Lung (tissue), 12 donors: ENCODE data around the gene DRD1. TPM values are rescaled to one million over a fixed set of nuclear protein-coding genes. Genes with fewer than 3 reads are reported as not detected.

Source experiments
- ATAC-seq: fragments of 200-7000 bp; cut with Tn5 transposase; one replicate; pipeline ENCODE4 v1.9.1; 2020; ENCODE audit warnings: moderate number of reproducible peaks; ENCODE audit not compliant: insufficient read depth, low FRiP score
- DNase-seq, 3 donors: peaks; one replicate each; pipeline ENCODE4 v3.0.0-alpha.2; 2013 to 2017
- H3K27ac ChIP-seq, 2 donors: one replicate each; pipeline ENCODE4 v1.5.1; 2013; ENCODE audit warnings: mild to moderate bottlenecking in 2 of 2, moderate library complexity in 2 of 2, control low read depth in 1 of 2, inconsistent platforms in 1 of 2, low read depth in 1 of 2, low read length in 1 of 2
- H3K27me3 ChIP-seq, 3 donors: one replicate each; pipeline ENCODE4 v1.5.1; 2013; ENCODE audit warnings: low read length in 2 of 3; ENCODE audit not compliant: control insufficient read depth in 3 of 3, insufficient read depth in 3 of 3
- H3K36me3 ChIP-seq, 4 donors: one replicate each; pipeline ENCODE4 v1.5.1; 2013; ENCODE audit warnings: low read length in 4 of 4, mild to moderate bottlenecking in 1 of 4, moderate library complexity in 1 of 4; ENCODE audit not compliant: control insufficient read depth in 4 of 4, insufficient read depth in 4 of 4
- H3K4me1 ChIP-seq, 5 donors: one replicate each; pipeline ENCODE4 v1.5.1; 2013; ENCODE audit warnings: low read length in 5 of 5, mild to moderate bottlenecking in 2 of 5, moderate library complexity in 1 of 5; ENCODE audit not compliant: control insufficient read depth in 5 of 5, insufficient read depth in 5 of 5
- H3K4me3 ChIP-seq: one replicate; pipeline ENCODE4 v1.5.1; 2013; ENCODE audit warnings: mild to moderate bottlenecking, control low read depth, moderate library complexity
- H3K9ac ChIP-seq, 2 donors: one replicate each; pipeline ENCODE4 v1.5.1; 2013; ENCODE audit warnings: low read length in 2 of 2, control low read depth in 1 of 2; ENCODE audit not compliant: insufficient read depth in 1 of 2
- H3K9me3 ChIP-seq, 4 donors: one replicate each; pipeline ENCODE4 v1.5.1; 2013; ENCODE audit warnings: low read length in 3 of 4, mild to moderate bottlenecking in 1 of 4, moderate library complexity in 1 of 4; ENCODE audit not compliant: control insufficient read depth in 4 of 4, insufficient read depth in 3 of 4
- WGBS, 2 donors: extraction: QIAGEN DNeasy Blood & Tissue Kit; methylation state at CpG; one replicate each; pipeline ENCODE4 v1.1.7; 2013; 5-methylcytosine and 5-hydroxymethylcytosine counted together
- polyA plus RNA-seq, 2 donors: library from polyadenylated mRNA; stranded (reverse); fragments of 200-250 nt; gene quantifications; one replicate each; pipeline ENCODE4 v1.2.1, GENCODE V29; 2013
- total RNA-seq, 2 donors: library from RNA; depleted of rRNA in 1 of 2; stranded (reverse); fragments of >200 nt in 1 of 2; gene quantifications; one replicate each; pipeline ENCODE4 v1.2.1, GENCODE V29; 2014 to 2021
- TF ChIP-seq, protein P1 (sequence below): IDR thresholded peaks from 2 replicates; pipeline ENCODE4 v1.5.1; 2012; ENCODE audit warnings: mild to moderate bottlenecking; ENCODE audit errors: control extremely low read depth, extremely low read depth
- donor health status: control.
- donor health status: control.
- donor health status: Bipolar disorder and iron deficiency.
- donor health status: healthy.
- donor health status: DM: yes; HTN: yes; CAD: no.

DRD1 gene
- total and polyA plus RNA-seq, 4 donors, result 0.12 to 1.5 (median 0.53) TPM

DNA sequence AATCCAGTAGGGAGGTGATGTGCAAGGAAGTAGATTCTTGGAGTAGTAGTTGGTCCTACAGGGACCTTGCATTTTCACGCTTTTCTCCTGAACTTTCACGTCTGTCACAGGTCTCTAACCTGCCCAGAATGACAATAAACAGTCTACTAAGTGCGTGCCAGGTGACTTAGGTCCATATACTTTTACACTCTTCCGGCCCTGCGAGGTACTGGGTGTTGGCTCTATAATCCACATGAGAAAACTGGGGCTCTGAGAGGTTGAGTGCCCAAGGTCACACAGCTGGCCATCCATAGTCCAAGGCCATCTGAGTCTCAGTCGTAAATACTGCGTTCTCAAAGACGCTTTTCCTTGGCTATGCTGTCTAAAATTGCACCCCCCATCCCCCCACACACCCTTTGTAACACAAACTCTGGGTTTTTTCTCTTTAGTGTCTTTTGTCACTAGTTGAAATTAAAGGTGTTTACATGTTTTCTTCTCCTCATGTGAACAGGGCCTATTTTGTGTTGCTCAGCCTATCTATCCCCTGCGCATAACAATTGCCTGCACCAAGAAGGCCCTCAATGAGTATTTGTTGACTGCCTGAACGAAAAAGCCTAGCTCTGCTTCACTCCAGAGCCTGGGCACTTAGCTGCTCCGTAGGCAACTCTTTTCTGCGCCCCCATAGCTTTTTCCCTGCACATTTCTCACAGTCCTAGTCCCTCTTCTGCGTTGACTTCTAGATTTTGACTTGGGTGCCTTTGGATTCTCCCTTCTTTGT lies 35.3 kb upstream of the DRD1 start:
- WGBS, 2 donors, result 39 to 40% methylated on average over 13 of the region's 13 CpGs
- Histone ChIP-seq H3K9me3 (no peaks in the 10 kb centered on the region), H3K27me3 (no peaks in the 10 kb centered on the region), H3K9ac (peak overlapping the region; percentile 46 to 88), H3K4me3 (peak overlapping the region; percentile 73), H3K27ac (peak overlapping the region in 1 of 2 donors; percentile 83), H3K4me1 (peaks cover 0 to 15% (median 12%) of the 10 kb centered on the region in 5 donors), H3K36me3 (peaks cover 0 to 7% (median 3%) of the 10 kb centered on the region in 4 donors)
- ATAC-seq (no peak), DNase-seq (no peak)
- TF ChIP-seq, protein P1, sequence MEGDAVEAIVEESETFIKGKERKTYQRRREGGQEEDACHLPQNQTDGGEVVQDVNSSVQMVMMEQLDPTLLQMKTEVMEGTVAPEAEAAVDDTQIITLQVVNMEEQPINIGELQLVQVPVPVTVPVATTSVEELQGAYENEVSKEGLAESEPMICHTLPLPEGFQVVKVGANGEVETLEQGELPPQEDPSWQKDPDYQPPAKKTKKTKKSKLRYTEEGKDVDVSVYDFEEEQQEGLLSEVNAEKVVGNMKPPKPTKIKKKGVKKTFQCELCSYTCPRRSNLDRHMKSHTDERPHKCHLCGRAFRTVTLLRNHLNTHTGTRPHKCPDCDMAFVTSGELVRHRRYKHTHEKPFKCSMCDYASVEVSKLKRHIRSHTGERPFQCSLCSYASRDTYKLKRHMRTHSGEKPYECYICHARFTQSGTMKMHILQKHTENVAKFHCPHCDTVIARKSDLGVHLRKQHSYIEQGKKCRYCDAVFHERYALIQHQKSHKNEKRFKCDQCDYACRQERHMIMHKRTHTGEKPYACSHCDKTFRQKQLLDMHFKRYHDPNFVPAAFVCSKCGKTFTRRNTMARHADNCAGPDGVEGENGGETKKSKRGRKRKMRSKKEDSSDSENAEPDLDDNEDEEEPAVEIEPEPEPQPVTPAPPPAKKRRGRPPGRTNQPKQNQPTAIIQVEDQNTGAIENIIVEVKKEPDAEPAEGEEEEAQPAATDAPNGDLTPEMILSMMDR, result no peak

DNA sequence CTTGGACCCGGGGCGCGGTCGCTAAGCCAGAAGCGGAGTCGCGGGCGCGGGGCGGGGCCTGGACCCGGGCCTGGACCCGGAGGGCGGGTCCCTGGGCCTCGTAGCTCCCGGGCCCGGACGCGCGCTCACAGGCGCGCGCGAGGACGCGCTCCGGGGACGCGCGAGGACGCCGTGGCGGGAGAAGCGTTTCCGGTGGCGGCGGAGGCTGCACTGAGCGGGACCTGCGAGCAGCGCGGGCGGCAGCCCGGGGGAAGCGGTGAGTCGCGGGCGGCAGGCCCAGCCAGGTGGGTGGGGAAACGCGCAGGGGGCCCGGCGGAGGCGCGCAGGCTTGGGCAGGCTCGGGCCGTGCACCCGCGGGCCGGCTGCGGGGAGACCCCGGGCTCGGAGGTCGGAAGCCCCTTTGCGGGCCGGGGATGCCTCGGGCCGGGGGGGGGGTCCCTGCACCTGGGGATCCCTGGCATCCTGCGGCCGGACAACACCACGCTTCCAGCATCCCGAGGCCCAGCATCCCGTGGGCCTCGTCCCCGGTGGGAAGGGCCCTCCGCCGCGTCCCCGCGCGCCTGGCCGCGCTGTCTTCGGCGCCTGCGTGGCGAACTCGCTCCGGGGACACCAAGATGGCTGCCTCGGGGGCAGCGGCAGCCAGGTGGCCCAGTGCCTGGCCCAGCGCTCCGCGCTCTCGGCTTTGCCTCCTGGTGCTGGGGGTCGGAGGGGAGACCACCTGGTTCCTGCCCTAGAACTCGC lies 34.6 kb upstream of the DRD1 start, which contains the start of gene SFXN1:
SFXN1 (plus strand) TSS at position 177 of the 741 bp plus-strand sequence. CDS start 13,544 bp downstream, outside the sequence.
- H3K4me3 ChIP-seq, result peak within 1 kb of the TSS; percentile 73
- ATAC-seq, result peak; percentile 88
- H3K36me3 ChIP-seq, result peaks cover 0 to 3% (median under 1%) of the 10 kb centered on the region in 4 donors
- H3K9me3 ChIP-seq, result no peaks in the 10 kb centered on the region
- H3K27ac ChIP-seq, result peak within 1 kb of the TSS in 1 of 2 donors; percentile 83
- DNase-seq, result peak; percentile 82 to 93 (median 86)
- H3K27me3 ChIP-seq, result no peaks in the 10 kb centered on the region
- WGBS, 2 donors, result 1% methylated on average over 62 to 94 of the region's 94 CpGs
- peaks cover 0 to 15% (median 9%) of the 10 kb centered on the region in 5 donors for H3K4me1 ChIP-seq
- H3K9ac ChIP-seq, result peak within 1 kb of the TSS; percentile 46 to 88
- TF ChIP-seq, protein P1, result no peak

- Histone ChIP-seq H3K27me3 (no peaks in the 10 kb centered on the region), H3K36me3 (no peaks in the 10 kb centered on the region), H3K9ac (no peak overlapping the region), H3K9me3 (no peaks in the 10 kb centered on the region), H3K4me1 (peaks cover 0 to 15% (median 6%) of the 10 kb centered on the region in 5 donors), H3K27ac (peak overlapping the region in 1 of 2 donors; percentile 83), H3K4me3 (peak overlapping the region; percentile 73)
- WGBS, 2 donors, result 6 to 7% methylated on average over 12 of the region's 12 CpGs
- TF ChIP-seq, protein P1, result no peak
- ATAC-seq, result no peak
- no peak for DNase-seq
Measured at GRCh38 chr5:175478008-175478383, 34.0 kb upstream of the DRD1 start.
